Uterus (tissue), 2 donors: ENCODE data around the gene MEF2A.

Experiments used
- CTCF ChIP-seq, 4 experiments: fragments of 200-600 bp in 2 of 4; fragments of 450-650 bp in 2 of 4; sonication (generic) in 2 of 4; IDR thresholded peaks; one replicate each; pipeline ENCODE4 v1.5.1; 2016 to 2019; ENCODE audit warnings: antibody characterized with exemption in 4 of 4, mild to moderate bottlenecking in 2 of 4, moderate library complexity in 1 of 4
- POLR2A ChIP-seq, 2 donors: fragments of 450-650 bp; IDR thresholded peaks; one replicate each; pipeline ENCODE4 v1.6.1; 2016; ENCODE audit warnings: antibody characterized with exemption in 2 of 2, mild to moderate bottlenecking in 1 of 2, moderate library complexity in 1 of 2

- no peak for TF ChIP-seq POLR2A (IDR thresholded peaks at IDR 0.05)
- TF ChIP-seq CTCF (IDR thresholded peaks at IDR 0.05): no peak
Measured at GRCh38 chr15:99538261-99538660, 27.5 kb upstream of the MEF2A start.
